HEK293 (cell line): ENCODE data around the gene PCDHGC5.

ENCODE experiments used
- CTCF ChIA-PET: fragments of 350-600 bp; formaldehyde crosslinking; extraction: SDS; loops from one replicate; lab custom pipeline; 2021; ENCODE audit warnings: antibody characterized with exemption; lab: Yijun Ruan, JAX
- POLR2A ChIA-PET: fragments of 300-600 bp; formaldehyde crosslinking; extraction: SDS; loops from one replicate; lab custom pipeline; 2020; ENCODE audit warnings: antibody characterized with exemption, inconsistent platforms; lab: Yijun Ruan, JAX
- H3K27ac ChIP-seq: fragments of 200-500 bp; sonication (Bioruptor generic); 2 replicates; pipeline ENCODE4 v1.5.1; 2014; ENCODE audit warnings: low read depth, low read length, control low read depth, inconsistent platforms; ENCODE audit errors: extremely low read depth
- H3K36me3 ChIP-seq, 2 experiments: fragments of 200-500 bp in 1 of 2; sonication (Bioruptor generic) in 1 of 2; 1 replicate in 1 of 2; 2 replicates in 1 of 2; pipeline ENCODE4 v1.5.1; 2014 to 2017; ENCODE audit warnings: inconsistent platforms in 2 of 2, low read length in 2 of 2; ENCODE audit not compliant: control insufficient read depth in 2 of 2, insufficient read depth in 1 of 2
- H3K4me1 ChIP-seq: fragments of 200-500 bp; sonication (Bioruptor generic); 2 replicates; pipeline ENCODE4 v1.5.1; 2014; ENCODE audit warnings: mild to moderate bottlenecking, low read length, inconsistent platforms; ENCODE audit not compliant: control insufficient read depth, insufficient read depth
- H3K4me3 ChIP-seq: 2 replicates; pipeline ENCODE4 v1.5.1; 2011; ENCODE audit warnings: low read depth, mild to moderate bottlenecking, control low read depth, low read length, moderate library complexity
- H3K9me3 ChIP-seq: fragments of 200-500 bp; sonication (Bioruptor generic); 2 replicates; pipeline ENCODE4 v1.5.1; 2014; ENCODE audit warnings: low read depth, low read length, inconsistent platforms; ENCODE audit not compliant: control insufficient read depth, insufficient read depth
- IKZF3 ChIP-seq: fragments of 450-650 bp; IDR thresholded peaks from 2 replicates; pipeline ENCODE4 v1.5.0; 2018; ENCODE audit warnings: missing biosample characterization, mild to moderate bottlenecking, missing genetic modification characterization, moderate library complexity
- KLF16 ChIP-seq: fragments of 450-650 bp; formaldehyde crosslinking; IDR thresholded peaks from 2 replicates; pipeline ENCODE4 v1.5.1; 2017; ENCODE audit warnings: missing biosample characterization, missing genetic modification characterization
- SCRT2 ChIP-seq: fragments of 450-650 bp; formaldehyde crosslinking; IDR thresholded peaks from 2 replicates; pipeline ENCODE4 v1.5.1; 2016; ENCODE audit warnings: missing biosample characterization, missing genetic modification characterization
- WT1 ChIP-seq: fragments of 450-650 bp; formaldehyde crosslinking; IDR thresholded peaks from 2 replicates; pipeline ENCODE4 v1.5.1; 2016; ENCODE audit warnings: missing biosample characterization, missing genetic modification characterization
- ZBTB17 ChIP-seq: fragments of 450-650 bp; formaldehyde crosslinking; IDR thresholded peaks from 2 replicates; pipeline ENCODE4 v1.5.1; 2016; ENCODE audit warnings: missing biosample characterization, missing genetic modification characterization
- ZNF146 ChIP-seq: fragments of 450-650 bp; formaldehyde crosslinking; IDR thresholded peaks from 2 replicates; pipeline ENCODE4 v1.5.1; 2016; ENCODE audit warnings: missing biosample characterization, missing genetic modification characterization
- ZNF354C ChIP-seq: fragments of 450-650 bp; formaldehyde crosslinking; IDR thresholded peaks from 2 replicates; pipeline ENCODE4 v1.5.1; 2016; ENCODE audit warnings: missing biosample characterization, missing genetic modification characterization, low read depth, borderline replicate concordance
- ZNF501 ChIP-seq: fragments of 450-650 bp; formaldehyde crosslinking; IDR thresholded peaks from 2 replicates; pipeline ENCODE4 v1.5.1; 2016; ENCODE audit warnings: missing biosample characterization, missing genetic modification characterization
- ZNF529 ChIP-seq: fragments of 450-650 bp; formaldehyde crosslinking; IDR thresholded peaks from 2 replicates; pipeline ENCODE4 v1.5.1; 2017; ENCODE audit warnings: missing genetic modification characterization, missing biosample characterization; ENCODE audit not compliant: insufficient replicate concordance
- ZNF558 ChIP-seq: fragments of 450-650 bp; formaldehyde crosslinking; IDR thresholded peaks from 2 replicates; pipeline ENCODE4 v1.5.1; 2016; ENCODE audit warnings: missing biosample characterization, missing genetic modification characterization
- ZNF660 ChIP-seq: fragments of 450-650 bp; IDR thresholded peaks from 2 replicates; pipeline ENCODE4 v1.5.1; 2018; ENCODE audit warnings: missing biosample characterization, mild to moderate bottlenecking, missing genetic modification characterization
- ZNF837 ChIP-seq: fragments of 450-650 bp; formaldehyde crosslinking; IDR thresholded peaks from 2 replicates; pipeline ENCODE4 v1.5.1; 2016; ENCODE audit warnings: missing biosample characterization, missing genetic modification characterization
- TF ChIP-seq, protein P1 (sequence below): sonication (generic); formaldehyde crosslinking; IDR thresholded peaks from 2 replicates; pipeline ENCODE4 v1.8.1; 2022; ENCODE audit warnings: mild to moderate bottlenecking, moderate library complexity, missing genetic modification reagents
- TF ChIP-seq, protein P2 (sequence below): fragments of 450-650 bp; formaldehyde crosslinking; IDR thresholded peaks from 2 replicates; pipeline ENCODE4 v1.5.1; 2016; ENCODE audit warnings: missing biosample characterization, missing genetic modification characterization
- TF ChIP-seq, protein P3 (sequence below): fragments of 450-650 bp; IDR thresholded peaks from 2 replicates; pipeline ENCODE4 v1.5.1; 2018; ENCODE audit warnings: missing biosample characterization, missing genetic modification characterization
- TF ChIP-seq, protein P4 (sequence below): fragments of 450-650 bp; formaldehyde crosslinking; IDR thresholded peaks from 2 replicates; pipeline ENCODE4 v1.5.1; 2016; ENCODE audit warnings: missing biosample characterization, missing genetic modification characterization
- TF ChIP-seq, protein P5 (sequence below): fragments of 450-650 bp; formaldehyde crosslinking; IDR thresholded peaks from 2 replicates; pipeline ENCODE4 v1.5.1; 2017; ENCODE audit warnings: missing biosample characterization, missing genetic modification characterization
- TF ChIP-seq, protein P6 (sequence below): fragments of 450-650 bp; formaldehyde crosslinking; IDR thresholded peaks from 2 replicates; pipeline ENCODE4 v1.5.0; 2017; ENCODE audit warnings: missing biosample characterization, missing genetic modification characterization, borderline replicate concordance

Gene PCDHGC5

DNA sequence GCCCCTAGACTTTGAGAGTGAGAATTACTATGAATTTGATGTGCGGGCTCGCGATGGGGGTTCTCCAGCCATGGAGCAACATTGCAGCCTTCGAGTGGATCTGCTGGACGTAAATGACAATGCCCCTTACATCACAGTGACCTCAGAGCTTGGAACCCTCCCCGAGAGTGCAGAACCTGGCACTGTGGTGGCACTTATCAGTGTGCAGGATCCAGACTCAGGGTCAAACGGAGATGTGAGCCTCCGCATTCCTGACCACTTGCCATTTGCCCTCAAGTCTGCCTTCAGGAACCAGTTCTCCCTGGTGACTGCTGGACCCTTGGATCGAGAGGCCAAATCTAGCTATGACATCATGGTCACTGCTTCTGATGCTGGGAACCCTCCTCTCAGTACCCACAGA, 2.8 kb upstream of the PCDHGC5 start:
- ChIA-PET CTCF (interaction anchor here (0.5 to 6.7 kb wide), 9 partner anchors 13 to 255 kb away, joined by 3 to 47 read pairs (median 4); partner anchors contain the start of genes PCDHGA11 and PCDHGA12), POLR2A (interaction anchor here (1.0 to 1.2 kb wide), 2 partner anchors 10 to 89 kb away, joined by 3 to 11 read pairs; partner anchors contain the start of genes PCDHGB5 and PCDHGC3)
- Histone ChIP-seq H3K36me3 (no peaks in the 10 kb centered on the region), H3K4me3 (no peak overlapping the region), H3K27ac (no peak overlapping the region), H3K4me1 (peaks cover 9% of the 10 kb centered on the region), H3K9me3 (no peaks in the 10 kb centered on the region)
- TF ChIP-seq, protein P1, sequence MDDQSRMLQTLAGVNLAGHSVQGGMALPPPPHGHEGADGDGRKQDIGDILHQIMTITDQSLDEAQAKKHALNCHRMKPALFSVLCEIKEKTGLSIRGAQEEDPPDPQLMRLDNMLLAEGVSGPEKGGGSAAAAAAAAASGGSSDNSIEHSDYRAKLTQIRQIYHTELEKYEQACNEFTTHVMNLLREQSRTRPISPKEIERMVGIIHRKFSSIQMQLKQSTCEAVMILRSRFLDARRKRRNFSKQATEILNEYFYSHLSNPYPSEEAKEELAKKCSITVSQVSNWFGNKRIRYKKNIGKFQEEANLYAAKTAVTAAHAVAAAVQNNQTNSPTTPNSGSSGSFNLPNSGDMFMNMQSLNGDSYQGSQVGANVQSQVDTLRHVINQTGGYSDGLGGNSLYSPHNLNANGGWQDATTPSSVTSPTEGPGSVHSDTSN (CRISPR knock-in tag), result no peak
- no peak for TF ChIP-seq ZNF558 (tag by site-specific recombination)
- TF ChIP-seq IKZF3, result no peak
- TF ChIP-seq, protein P2, sequence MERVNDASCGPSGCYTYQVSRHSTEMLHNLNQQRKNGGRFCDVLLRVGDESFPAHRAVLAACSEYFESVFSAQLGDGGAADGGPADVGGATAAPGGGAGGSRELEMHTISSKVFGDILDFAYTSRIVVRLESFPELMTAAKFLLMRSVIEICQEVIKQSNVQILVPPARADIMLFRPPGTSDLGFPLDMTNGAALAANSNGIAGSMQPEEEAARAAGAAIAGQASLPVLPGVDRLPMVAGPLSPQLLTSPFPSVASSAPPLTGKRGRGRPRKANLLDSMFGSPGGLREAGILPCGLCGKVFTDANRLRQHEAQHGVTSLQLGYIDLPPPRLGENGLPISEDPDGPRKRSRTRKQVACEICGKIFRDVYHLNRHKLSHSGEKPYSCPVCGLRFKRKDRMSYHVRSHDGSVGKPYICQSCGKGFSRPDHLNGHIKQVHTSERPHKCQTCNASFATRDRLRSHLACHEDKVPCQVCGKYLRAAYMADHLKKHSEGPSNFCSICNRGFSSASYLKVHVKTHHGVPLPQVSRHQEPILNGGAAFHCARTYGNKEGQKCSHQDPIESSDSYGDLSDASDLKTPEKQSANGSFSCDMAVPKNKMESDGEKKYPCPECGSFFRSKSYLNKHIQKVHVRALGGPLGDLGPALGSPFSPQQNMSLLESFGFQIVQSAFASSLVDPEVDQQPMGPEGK (tag by site-specific recombination), result no peak
- TF ChIP-seq, protein P3, sequence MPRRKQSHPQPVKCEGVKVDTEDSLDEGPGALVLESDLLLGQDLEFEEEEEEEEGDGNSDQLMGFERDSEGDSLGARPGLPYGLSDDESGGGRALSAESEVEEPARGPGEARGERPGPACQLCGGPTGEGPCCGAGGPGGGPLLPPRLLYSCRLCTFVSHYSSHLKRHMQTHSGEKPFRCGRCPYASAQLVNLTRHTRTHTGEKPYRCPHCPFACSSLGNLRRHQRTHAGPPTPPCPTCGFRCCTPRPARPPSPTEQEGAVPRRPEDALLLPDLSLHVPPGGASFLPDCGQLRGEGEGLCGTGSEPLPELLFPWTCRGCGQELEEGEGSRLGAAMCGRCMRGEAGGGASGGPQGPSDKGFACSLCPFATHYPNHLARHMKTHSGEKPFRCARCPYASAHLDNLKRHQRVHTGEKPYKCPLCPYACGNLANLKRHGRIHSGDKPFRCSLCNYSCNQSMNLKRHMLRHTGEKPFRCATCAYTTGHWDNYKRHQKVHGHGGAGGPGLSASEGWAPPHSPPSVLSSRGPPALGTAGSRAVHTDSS (tag by site-specific recombination), result no peak
- no peak for TF ChIP-seq ZNF529 (tag by site-specific recombination)
- no peak for TF ChIP-seq ZNF354C (tag by site-specific recombination)
- TF ChIP-seq KLF16 (tag by site-specific recombination), result no peak
- no peak for TF ChIP-seq ZNF660 (tag by site-specific recombination)
- TF ChIP-seq, protein P4, sequence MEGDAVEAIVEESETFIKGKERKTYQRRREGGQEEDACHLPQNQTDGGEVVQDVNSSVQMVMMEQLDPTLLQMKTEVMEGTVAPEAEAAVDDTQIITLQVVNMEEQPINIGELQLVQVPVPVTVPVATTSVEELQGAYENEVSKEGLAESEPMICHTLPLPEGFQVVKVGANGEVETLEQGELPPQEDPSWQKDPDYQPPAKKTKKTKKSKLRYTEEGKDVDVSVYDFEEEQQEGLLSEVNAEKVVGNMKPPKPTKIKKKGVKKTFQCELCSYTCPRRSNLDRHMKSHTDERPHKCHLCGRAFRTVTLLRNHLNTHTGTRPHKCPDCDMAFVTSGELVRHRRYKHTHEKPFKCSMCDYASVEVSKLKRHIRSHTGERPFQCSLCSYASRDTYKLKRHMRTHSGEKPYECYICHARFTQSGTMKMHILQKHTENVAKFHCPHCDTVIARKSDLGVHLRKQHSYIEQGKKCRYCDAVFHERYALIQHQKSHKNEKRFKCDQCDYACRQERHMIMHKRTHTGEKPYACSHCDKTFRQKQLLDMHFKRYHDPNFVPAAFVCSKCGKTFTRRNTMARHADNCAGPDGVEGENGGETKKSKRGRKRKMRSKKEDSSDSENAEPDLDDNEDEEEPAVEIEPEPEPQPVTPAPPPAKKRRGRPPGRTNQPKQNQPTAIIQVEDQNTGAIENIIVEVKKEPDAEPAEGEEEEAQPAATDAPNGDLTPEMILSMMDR (tag by site-specific recombination), result no peak
- no peak for TF ChIP-seq ZNF501
- TF ChIP-seq, protein P5, sequence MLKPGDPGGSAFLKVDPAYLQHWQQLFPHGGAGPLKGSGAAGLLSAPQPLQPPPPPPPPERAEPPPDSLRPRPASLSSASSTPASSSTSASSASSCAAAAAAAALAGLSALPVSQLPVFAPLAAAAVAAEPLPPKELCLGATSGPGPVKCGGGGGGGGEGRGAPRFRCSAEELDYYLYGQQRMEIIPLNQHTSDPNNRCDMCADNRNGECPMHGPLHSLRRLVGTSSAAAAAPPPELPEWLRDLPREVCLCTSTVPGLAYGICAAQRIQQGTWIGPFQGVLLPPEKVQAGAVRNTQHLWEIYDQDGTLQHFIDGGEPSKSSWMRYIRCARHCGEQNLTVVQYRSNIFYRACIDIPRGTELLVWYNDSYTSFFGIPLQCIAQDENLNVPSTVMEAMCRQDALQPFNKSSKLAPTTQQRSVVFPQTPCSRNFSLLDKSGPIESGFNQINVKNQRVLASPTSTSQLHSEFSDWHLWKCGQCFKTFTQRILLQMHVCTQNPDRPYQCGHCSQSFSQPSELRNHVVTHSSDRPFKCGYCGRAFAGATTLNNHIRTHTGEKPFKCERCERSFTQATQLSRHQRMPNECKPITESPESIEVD (tag by site-specific recombination), result no peak
- no peak for TF ChIP-seq ZNF837 (tag by site-specific recombination)
- TF ChIP-seq ZBTB17 (tag by site-specific recombination), result no peak
- TF ChIP-seq, protein P6, sequence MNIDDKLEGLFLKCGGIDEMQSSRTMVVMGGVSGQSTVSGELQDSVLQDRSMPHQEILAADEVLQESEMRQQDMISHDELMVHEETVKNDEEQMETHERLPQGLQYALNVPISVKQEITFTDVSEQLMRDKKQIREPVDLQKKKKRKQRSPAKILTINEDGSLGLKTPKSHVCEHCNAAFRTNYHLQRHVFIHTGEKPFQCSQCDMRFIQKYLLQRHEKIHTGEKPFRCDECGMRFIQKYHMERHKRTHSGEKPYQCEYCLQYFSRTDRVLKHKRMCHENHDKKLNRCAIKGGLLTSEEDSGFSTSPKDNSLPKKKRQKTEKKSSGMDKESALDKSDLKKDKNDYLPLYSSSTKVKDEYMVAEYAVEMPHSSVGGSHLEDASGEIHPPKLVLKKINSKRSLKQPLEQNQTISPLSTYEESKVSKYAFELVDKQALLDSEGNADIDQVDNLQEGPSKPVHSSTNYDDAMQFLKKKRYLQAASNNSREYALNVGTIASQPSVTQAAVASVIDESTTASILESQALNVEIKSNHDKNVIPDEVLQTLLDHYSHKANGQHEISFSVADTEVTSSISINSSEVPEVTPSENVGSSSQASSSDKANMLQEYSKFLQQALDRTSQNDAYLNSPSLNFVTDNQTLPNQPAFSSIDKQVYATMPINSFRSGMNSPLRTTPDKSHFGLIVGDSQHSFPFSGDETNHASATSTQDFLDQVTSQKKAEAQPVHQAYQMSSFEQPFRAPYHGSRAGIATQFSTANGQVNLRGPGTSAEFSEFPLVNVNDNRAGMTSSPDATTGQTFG, result no peak
- no peak for TF ChIP-seq ZNF146
- TF ChIP-seq WT1, result no peak
- no peak for TF ChIP-seq SCRT2 (tag by site-specific recombination)
